ENCODE measurements around the gene ERMARD. TPM values are rescaled to one million over a fixed set of nuclear protein-coding genes. Genes with fewer than 3 reads are reported as not detected.
A peak's percentile ranks its signal among the peaks of the same experiment; 100 is the strongest.

ERMARD gene
- total RNA-seq, 4 donors from 2014 or later, result 10.3 to 21.4 (median 17.6) TPM

- peak; percentile 9 for DNase-seq
- 0 to 1% methylated on average over 16 to 35 of the region's 61 CpGs for WGBS, 2 donors
- Histone ChIP-seq H3K9me3 (no peaks in the 10 kb centered on the region), H3K4me1 (peaks cover 0 to 23% (median 0%) of the 10 kb centered on the region in 3 donors), H3K27me3 (peaks cover 0 to 14% (median 0%) of the 10 kb centered on the region in 4 donors), H3K4me3 (peak overlapping the region; percentile 14 to 66 (median 42)), H3K27ac (peak overlapping the region; percentile 12 to 86 (median 74)), H3K36me3 (no peaks in the 10 kb centered on the region)
- intact Hi-C loops (cut with DNase I), result no loop called here
- TF ChIP-seq CTCF (IDR thresholded peaks at IDR 0.05) (peak; percentile 91 to 99 (median 96)), POLR2A (IDR thresholded peaks at IDR 0.05) (no peak)
These were observed 38.8 kb downstream of the ERMARD start for GRCh38 chr6:169789944-169790927.

- DNase-seq, result no peak
- intact Hi-C loops (cut with DNase I), result no loop called here
- Histone ChIP-seq H3K4me3 (no peak overlapping the region), H3K4me1 (peaks cover 0 to 23% (median 0%) of the 10 kb centered on the region in 3 donors), H3K36me3 (no peaks in the 10 kb centered on the region), H3K27ac (no peak overlapping the region), H3K27me3 (peaks cover 0 to 14% (median 0%) of the 10 kb centered on the region in 4 donors), H3K9me3 (no peaks in the 10 kb centered on the region)
- WGBS, 2 donors, result 68 to 84% methylated on average over 5 to 6 of the region's 6 CpGs
- no peak for TF ChIP-seq POLR2A (IDR thresholded peaks at IDR 0.05)
- TF ChIP-seq CTCF (IDR thresholded peaks at IDR 0.05), result no peak
These were observed 40.3 kb downstream of the ERMARD start for GRCh38 chr6:169791721-169792131.

- Histone ChIP-seq H3K27ac (no peak overlapping the region), H3K9me3 (no peaks in the 10 kb centered on the region), H3K4me1 (peaks cover 0 to 23% (median 0%) of the 10 kb centered on the region in 3 donors), H3K36me3 (no peaks in the 10 kb centered on the region), H3K27me3 (peaks cover 0 to 14% (median 0%) of the 10 kb centered on the region in 4 donors), H3K4me3 (no peak overlapping the region)
- DNase-seq, result no peak
- intact Hi-C loops (cut with DNase I), result no loop called here
- 87 to 89% methylated on average over 17 to 18 of the region's 21 CpGs for WGBS, 2 donors
- TF ChIP-seq POLR2A (IDR thresholded peaks at IDR 0.05), result no peak
- no peak for TF ChIP-seq CTCF (IDR thresholded peaks at IDR 0.05)
These were observed 41.0 kb downstream of the ERMARD start for GRCh38 chr6:169792306-169793015.

- no peak overlapping the region for H3K4me3 ChIP-seq
- H3K27me3 ChIP-seq, result peaks cover 0 to 14% (median 0%) of the 10 kb centered on the region in 4 donors
- no peak for TF ChIP-seq CTCF (IDR thresholded peaks at IDR 0.05)
- TF ChIP-seq POLR2A (IDR thresholded peaks at IDR 0.05), result no peak
- DNase-seq, result no peak
- intact Hi-C loops (cut with DNase I), result no loop called here
- no peak overlapping the region for H3K27ac ChIP-seq
- H3K4me1 ChIP-seq, result peaks cover 0 to 23% (median 0%) of the 10 kb centered on the region in 3 donors
- no peaks in the 10 kb centered on the region for H3K36me3 ChIP-seq
- WGBS, 2 donors, result 79 to 83% methylated on average over 4 of the region's 10 CpGs
- H3K9me3 ChIP-seq, result no peaks in the 10 kb centered on the region
These were observed 42.0 kb downstream of the ERMARD start for GRCh38 chr6:169793408-169793807.

Data from esophagus squamous epithelium (tissue), 5 donors.